ENCODE data around the gene MON1B. TPM values are rescaled to one million over a fixed set of nuclear protein-coding genes. Genes with fewer than 3 reads are reported as not detected.

The MON1B gene
- total RNA-seq, 4 donors from 2014 or later = 35.6 to 119 (median 55.9) TPM

- H3K36me3 ChIP-seq = no peaks in the 10 kb centered on the region
- TF ChIP-seq EP300 (IDR thresholded peaks at IDR 0.05; ENCODE audit: low read depth) = no peak
- TF ChIP-seq POLR2A (IDR thresholded peaks at IDR 0.05) = no peak
- TF ChIP-seq POLR2AphosphoS5 (IDR thresholded peaks at IDR 0.05) = no peak
- TF ChIP-seq, protein P1, sequence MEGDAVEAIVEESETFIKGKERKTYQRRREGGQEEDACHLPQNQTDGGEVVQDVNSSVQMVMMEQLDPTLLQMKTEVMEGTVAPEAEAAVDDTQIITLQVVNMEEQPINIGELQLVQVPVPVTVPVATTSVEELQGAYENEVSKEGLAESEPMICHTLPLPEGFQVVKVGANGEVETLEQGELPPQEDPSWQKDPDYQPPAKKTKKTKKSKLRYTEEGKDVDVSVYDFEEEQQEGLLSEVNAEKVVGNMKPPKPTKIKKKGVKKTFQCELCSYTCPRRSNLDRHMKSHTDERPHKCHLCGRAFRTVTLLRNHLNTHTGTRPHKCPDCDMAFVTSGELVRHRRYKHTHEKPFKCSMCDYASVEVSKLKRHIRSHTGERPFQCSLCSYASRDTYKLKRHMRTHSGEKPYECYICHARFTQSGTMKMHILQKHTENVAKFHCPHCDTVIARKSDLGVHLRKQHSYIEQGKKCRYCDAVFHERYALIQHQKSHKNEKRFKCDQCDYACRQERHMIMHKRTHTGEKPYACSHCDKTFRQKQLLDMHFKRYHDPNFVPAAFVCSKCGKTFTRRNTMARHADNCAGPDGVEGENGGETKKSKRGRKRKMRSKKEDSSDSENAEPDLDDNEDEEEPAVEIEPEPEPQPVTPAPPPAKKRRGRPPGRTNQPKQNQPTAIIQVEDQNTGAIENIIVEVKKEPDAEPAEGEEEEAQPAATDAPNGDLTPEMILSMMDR (IDR thresholded peaks at IDR 0.05) = no peak
- peaks cover 0 to 4% (median 2%) of the 10 kb centered on the region in 4 donors for H3K4me1 ChIP-seq
- intact Hi-C loops (cut with DNase I; ENCODE audit: low total_unique reads) (no loop called here), in situ Hi-C loops (cut with MboI; ENCODE audit: low pct_ligation_motif_present in 1 of 4, low pct_unique_long_range_greater_than_20kb in 1 of 4, low sequenced_read_pairs in 3 of 4) (no loop called here)
- no peaks in the 10 kb centered on the region for H3K27me3 ChIP-seq
- WGBS, 2 donors (ENCODE audit: low coverage in 1 of 2) = 69 to 75% methylated on average over 2 to 5 of the region's 5 CpGs
- no peak overlapping the region for H3K4me3 ChIP-seq
- H3K9me3 ChIP-seq = no peaks in the 10 kb centered on the region
- no peak overlapping the region for H3K27ac ChIP-seq
- no peak for DNase-seq
These were observed 16.0 kb downstream of the MON1B start for GRCh38 chr16:77207030-77207429.

DNA sequence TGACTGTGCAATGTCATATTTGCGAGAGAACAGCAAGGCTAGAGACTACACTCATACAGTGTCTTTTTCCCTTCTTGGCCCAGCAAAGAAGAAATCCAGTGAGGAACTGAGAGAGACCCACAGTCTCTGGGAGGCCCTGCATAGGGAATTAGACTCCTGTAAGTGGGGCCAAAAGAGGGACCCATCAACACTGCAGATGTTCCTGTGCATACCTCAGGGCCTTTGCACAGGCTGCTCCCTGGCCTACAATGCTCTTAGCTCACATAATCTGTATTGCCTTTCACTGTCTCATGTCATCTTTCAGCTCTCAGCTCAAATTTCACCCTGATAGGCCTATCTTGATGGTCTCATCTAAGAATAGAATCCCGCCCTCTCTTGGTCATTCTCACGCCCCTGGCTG lies 17.4 kb downstream of the MON1B start:
- H3K4me3 ChIP-seq = no peak overlapping the region
- H3K9me3 ChIP-seq = no peaks in the 10 kb centered on the region
- H3K4me1 ChIP-seq = peaks cover 0 to 9% (median 7%) of the 10 kb centered on the region in 4 donors
- no peaks in the 10 kb centered on the region for H3K27me3 ChIP-seq
- H3K36me3 ChIP-seq = no peaks in the 10 kb centered on the region
- intact Hi-C loops (cut with DNase I; ENCODE audit: low total_unique reads) = no loop called here
- in situ Hi-C loops (cut with MboI; ENCODE audit: low pct_ligation_motif_present in 1 of 4, low pct_unique_long_range_greater_than_20kb in 1 of 4, low sequenced_read_pairs in 3 of 4) = no loop called here
- no peak overlapping the region for H3K27ac ChIP-seq
- 50 to 81% methylated on average over 2 to 3 of the region's 3 CpGs for WGBS, 2 donors (ENCODE audit: low coverage in 1 of 2)
- DNase-seq = no peak
- TF ChIP-seq, protein P1 (IDR thresholded peaks at IDR 0.05) = no peak
- TF ChIP-seq POLR2AphosphoS5 (IDR thresholded peaks at IDR 0.05) (no peak), POLR2A (IDR thresholded peaks at IDR 0.05) (no peak), EP300 (IDR thresholded peaks at IDR 0.05; ENCODE audit: low read depth) (no peak)

- Histone ChIP-seq H3K9me3 (no peaks in the 10 kb centered on the region), H3K4me3 (peak overlapping the region; percentile 41 to 69 (median 62)), H3K4me1 (peaks cover 0 to 9% (median 7%) of the 10 kb centered on the region in 4 donors), H3K27me3 (no peaks in the 10 kb centered on the region), H3K27ac (peak overlapping the region; percentile 73 to 78 (median 76)), H3K36me3 (no peaks in the 10 kb centered on the region)
- TF ChIP-seq, protein P1 (IDR thresholded peaks at IDR 0.05) = peak in 1 of 5 experiments; percentile 15
- TF ChIP-seq EP300 (IDR thresholded peaks at IDR 0.05; ENCODE audit: low read depth) (no peak), POLR2AphosphoS5 (IDR thresholded peaks at IDR 0.05) (peak in 2 of 3 donors; percentile 64), POLR2A (IDR thresholded peaks at IDR 0.05) (peak; percentile 51)
- intact Hi-C loops (cut with DNase I; ENCODE audit: low total_unique reads) = no loop called here
- peak; percentile 73 for DNase-seq
- in situ Hi-C loops (cut with MboI; ENCODE audit: low pct_ligation_motif_present in 1 of 4, low pct_unique_long_range_greater_than_20kb in 1 of 4, low sequenced_read_pairs in 3 of 4) = no loop called here
- 0 to 3% methylated on average over 1 to 34 of the region's 66 CpGs for WGBS, 2 donors (ENCODE audit: low coverage in 1 of 2)
These were observed 21.1 kb downstream of the MON1B start for GRCh38 chr16:77211880-77212740.

GRCh38 chr16:77212741-77213541 lies 22.0 kb downstream of the MON1B start:
- DNase-seq = peak; percentile 75
- 38% methylated on average over 36 of the region's 62 CpGs; no CpG with 5 or more reads in 1 of the 2 donors for WGBS, 2 donors (ENCODE audit: low coverage in 1 of 2)
- no peaks in the 10 kb centered on the region for H3K9me3 ChIP-seq
- no peaks in the 10 kb centered on the region for H3K36me3 ChIP-seq
- TF ChIP-seq POLR2A (IDR thresholded peaks at IDR 0.05) (no peak), EP300 (IDR thresholded peaks at IDR 0.05; ENCODE audit: low read depth) (no peak), POLR2AphosphoS5 (IDR thresholded peaks at IDR 0.05) (peak in 2 of 3 donors; percentile 12 to 36)
- TF ChIP-seq, protein P1 (IDR thresholded peaks at IDR 0.05) = no peak
- intact Hi-C loops (cut with DNase I; ENCODE audit: low total_unique reads) = no loop called here
- no peaks in the 10 kb centered on the region for H3K27me3 ChIP-seq
- peak overlapping the region; percentile 41 to 69 (median 62) for H3K4me3 ChIP-seq
- H3K27ac ChIP-seq = peak overlapping the region; percentile 73 to 78 (median 76)
- peaks cover 0 to 9% (median 7%) of the 10 kb centered on the region in 4 donors for H3K4me1 ChIP-seq
- in situ Hi-C loops (cut with MboI; ENCODE audit: low pct_ligation_motif_present in 1 of 4, low pct_unique_long_range_greater_than_20kb in 1 of 4, low sequenced_read_pairs in 3 of 4) = no loop called here

Data from transverse colon (tissue), 4 donors.